Testis (tissue), 3 donors: ENCODE results near the gene INSC. TPM values are rescaled to one million over a fixed set of nuclear protein-coding genes. Genes with fewer than 3 reads are reported as not detected.

Experiments
- DNase-seq: peaks from one replicate; pipeline ENCODE4 v3.0.0-alpha.2; 2019
- H3K27ac ChIP-seq, 2 donors: fragments of 200-600 bp; sonication (generic); one replicate each; pipeline ENCODE4 v1.5.1; 2019
- H3K27me3 ChIP-seq: fragments of 200-600 bp; sonication (generic); one replicate; pipeline ENCODE4 v1.5.1; 2019
- H3K36me3 ChIP-seq: fragments of 200-600 bp; sonication (generic); one replicate; pipeline ENCODE4 v1.5.1; 2017; ENCODE audit warnings: low read depth; ENCODE audit errors: missing control alignments
- H3K4me1 ChIP-seq: fragments of 200-600 bp; sonication (generic); one replicate; pipeline ENCODE4 v1.5.1; 2019
- H3K4me3 ChIP-seq, 2 donors: fragments of 200-600 bp; sonication (generic); one replicate each; pipeline ENCODE4 v1.5.1; 2017 to 2019
- H3K9me3 ChIP-seq: fragments of 200-600 bp; sonication (generic); one replicate; pipeline ENCODE4 v1.5.1; 2017
- POLR2A ChIP-seq: fragments of 450-650 bp; IDR thresholded peaks from one replicate; pipeline ENCODE4 v1.6.1; 2017; ENCODE audit warnings: antibody characterized with exemption, mild to moderate bottlenecking, moderate library complexity
- WGBS, 2 donors: methylation state at CpG; one replicate each; pipeline ENCODE4 v1.1.5; 2018; 5-methylcytosine and 5-hydroxymethylcytosine counted together
- intact Hi-C: fragments of 100-400 bp; cut with DNase I; formaldehyde crosslinking; loops from one replicate; pipeline ENCODE4 v1.15.1; 2023; ENCODE audit warnings: low total_unique reads
- polyA plus RNA-seq: library from polyadenylated mRNA; stranded (reverse); fragments of 350-450 nt; fragmentation: Illumina TruSeq; extraction: RNeasy Lipid Tissue Mini Kit (QIAGEN cat#74804); gene quantifications from one replicate; pipeline ENCODE4 v1.2.3, GENCODE V29; 2014; ENCODE audit warnings: low read depth, low replicate concordance; ENCODE audit not compliant: insufficient read depth
- total RNA-seq, 2 donors: library from RNA; depleted of rRNA; stranded (reverse); fragments of >200 nt; gene quantifications; one replicate each; pipeline ENCODE4 v1.2.3, GENCODE V29; 2016
- TF ChIP-seq, protein P1 (sequence below), 3 experiments: fragments of 450-650 bp in 2 of 3; fragments of 200-600 bp in 1 of 3; sonication (generic) in 1 of 3; IDR thresholded peaks; one replicate each; pipeline ENCODE4 v1.5.1; 2016 to 2019; ENCODE audit warnings: antibody characterized with exemption in 3 of 3, mild to moderate bottlenecking in 2 of 3, moderate library complexity in 1 of 3

Gene INSC
- total and polyA plus RNA-seq, 3 donors from 2014 or later, result 2.2 to 2.5 (median 2.2) TPM

DNA sequence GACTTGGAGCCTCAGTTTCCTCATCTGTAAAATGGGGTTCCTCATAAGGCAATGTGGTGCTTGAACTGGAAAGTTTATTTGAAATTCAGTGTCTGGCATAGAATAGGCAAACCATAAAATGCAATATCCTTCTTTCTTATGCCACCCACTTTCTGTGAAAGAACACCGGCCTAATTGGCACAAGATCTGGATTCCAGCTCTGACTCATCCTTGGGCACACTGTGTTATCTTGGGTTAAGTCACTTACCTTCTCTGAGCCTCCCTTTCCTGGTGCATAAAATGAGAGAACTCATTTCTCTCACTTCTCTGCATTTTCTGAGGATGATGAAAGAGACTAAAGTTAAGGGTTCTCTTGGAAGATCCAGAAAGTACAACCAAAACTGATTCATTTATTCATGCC, 5.1 kb downstream of the INSC start:
- 77 to 78% methylated on average over 1 of the region's 1 CpG for WGBS, 2 donors
- DNase-seq, result no peak
- intact Hi-C loops, result no loop called here

DNA sequence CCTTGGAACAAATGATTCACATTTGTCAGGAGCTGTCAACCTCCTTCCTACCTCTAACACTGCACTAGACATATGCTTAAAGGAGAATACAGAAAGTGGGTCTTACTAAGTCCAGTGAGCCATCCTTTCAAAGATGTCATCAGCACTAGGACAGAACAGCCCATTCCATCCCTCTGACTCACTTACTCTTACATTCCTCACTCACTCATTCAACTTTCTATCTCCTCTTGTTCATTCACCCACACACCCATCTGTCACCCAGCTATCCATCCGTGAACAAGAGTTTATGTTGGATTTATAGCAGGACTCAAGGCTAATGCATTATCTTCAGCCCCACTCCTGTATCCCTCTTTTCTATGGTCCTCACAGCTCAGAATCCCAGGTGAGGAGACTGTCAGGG, 9.1 kb downstream of the INSC start:
- H3K4me3 ChIP-seq, result no peak overlapping the region
- no peaks in the 10 kb centered on the region for H3K9me3 ChIP-seq
- intact Hi-C loops, result no loop called here
- no peaks in the 10 kb centered on the region for H3K4me1 ChIP-seq
- no peak overlapping the region for H3K27ac ChIP-seq
- 66 to 80% methylated on average over 1 of the region's 1 CpG for WGBS, 2 donors
- no peak for DNase-seq
- TF ChIP-seq, protein P1, sequence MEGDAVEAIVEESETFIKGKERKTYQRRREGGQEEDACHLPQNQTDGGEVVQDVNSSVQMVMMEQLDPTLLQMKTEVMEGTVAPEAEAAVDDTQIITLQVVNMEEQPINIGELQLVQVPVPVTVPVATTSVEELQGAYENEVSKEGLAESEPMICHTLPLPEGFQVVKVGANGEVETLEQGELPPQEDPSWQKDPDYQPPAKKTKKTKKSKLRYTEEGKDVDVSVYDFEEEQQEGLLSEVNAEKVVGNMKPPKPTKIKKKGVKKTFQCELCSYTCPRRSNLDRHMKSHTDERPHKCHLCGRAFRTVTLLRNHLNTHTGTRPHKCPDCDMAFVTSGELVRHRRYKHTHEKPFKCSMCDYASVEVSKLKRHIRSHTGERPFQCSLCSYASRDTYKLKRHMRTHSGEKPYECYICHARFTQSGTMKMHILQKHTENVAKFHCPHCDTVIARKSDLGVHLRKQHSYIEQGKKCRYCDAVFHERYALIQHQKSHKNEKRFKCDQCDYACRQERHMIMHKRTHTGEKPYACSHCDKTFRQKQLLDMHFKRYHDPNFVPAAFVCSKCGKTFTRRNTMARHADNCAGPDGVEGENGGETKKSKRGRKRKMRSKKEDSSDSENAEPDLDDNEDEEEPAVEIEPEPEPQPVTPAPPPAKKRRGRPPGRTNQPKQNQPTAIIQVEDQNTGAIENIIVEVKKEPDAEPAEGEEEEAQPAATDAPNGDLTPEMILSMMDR (IDR thresholded peaks at IDR 0.05), result no peak
- no peak for TF ChIP-seq POLR2A
- H3K36me3 ChIP-seq, result no peaks in the 10 kb centered on the region
- H3K27me3 ChIP-seq, result no peaks in the 10 kb centered on the region

More for the DNA sequence above, 5.1 kb downstream of the INSC start:
- no peak for TF ChIP-seq POLR2A
- TF ChIP-seq, protein P1 (IDR thresholded peaks at IDR 0.05), result no peak
- Histone ChIP-seq H3K4me1 (peaks cover 2% of the 10 kb centered on the region), H3K4me3 (no peak overlapping the region), H3K9me3 (no peaks in the 10 kb centered on the region), H3K27ac (no peak overlapping the region), H3K36me3 (no peaks in the 10 kb centered on the region), H3K27me3 (no peaks in the 10 kb centered on the region)

DNA sequence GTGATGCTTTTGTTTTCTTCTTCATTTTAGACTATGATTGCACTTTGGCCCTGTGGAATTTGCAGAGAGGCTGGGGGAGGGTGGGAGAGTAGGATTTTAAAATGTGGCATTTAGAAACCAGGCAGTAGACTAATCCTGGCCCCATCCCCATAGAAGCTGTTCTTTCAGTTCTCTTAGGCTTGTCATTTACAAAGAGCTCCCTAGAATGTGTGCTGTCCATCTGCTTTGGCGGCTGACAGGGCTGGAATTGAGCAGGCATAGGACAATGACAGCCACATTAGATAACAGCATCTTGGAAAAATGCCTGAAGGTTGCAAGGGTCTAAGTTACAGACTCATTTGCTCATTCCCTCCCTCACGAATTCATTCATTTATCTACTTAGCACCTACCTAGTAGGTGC, 9.8 kb downstream of the INSC start:
- Histone ChIP-seq H3K27me3 (no peaks in the 10 kb centered on the region), H3K27ac (no peak overlapping the region), H3K9me3 (no peaks in the 10 kb centered on the region), H3K4me1 (no peaks in the 10 kb centered on the region), H3K4me3 (no peak overlapping the region), H3K36me3 (no peaks in the 10 kb centered on the region)
- 64 to 72% methylated on average over 2 of the region's 2 CpGs for WGBS, 2 donors
- intact Hi-C loops, result no loop called here
- TF ChIP-seq, protein P1 (IDR thresholded peaks at IDR 0.05), result no peak
- TF ChIP-seq POLR2A, result no peak
- no peak for DNase-seq

DNA sequence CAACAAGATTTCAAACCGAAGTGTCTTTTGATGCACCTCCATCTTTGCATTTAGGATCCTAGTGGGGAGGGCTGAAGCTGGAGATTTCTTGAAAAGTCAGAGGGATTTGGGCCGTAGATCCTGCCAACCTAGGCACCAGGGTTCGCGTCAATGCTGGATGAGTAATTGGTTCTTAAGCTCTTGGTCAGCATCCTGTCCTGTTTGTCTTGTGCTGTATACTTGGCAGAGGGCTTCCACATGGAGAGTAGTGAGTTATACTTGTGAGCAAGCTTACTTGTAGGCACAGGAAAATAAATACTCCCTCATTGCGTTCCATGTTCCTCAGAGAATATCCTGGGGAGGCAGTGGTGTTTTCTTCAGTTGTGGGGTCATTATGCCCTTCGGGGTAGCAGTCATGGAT, 12.6 kb downstream of the INSC start:
- DNase-seq, result no peak
- TF ChIP-seq, protein P1 (IDR thresholded peaks at IDR 0.05), result no peak
- no peak for TF ChIP-seq POLR2A
- intact Hi-C loops, result no loop called here
- Histone ChIP-seq H3K9me3 (no peaks in the 10 kb centered on the region), H3K4me3 (no peak overlapping the region), H3K27me3 (no peaks in the 10 kb centered on the region), H3K4me1 (no peaks in the 10 kb centered on the region), H3K36me3 (no peaks in the 10 kb centered on the region), H3K27ac (no peak overlapping the region)
- 77 to 94% methylated on average over 6 of the region's 6 CpGs for WGBS, 2 donors

DNA sequence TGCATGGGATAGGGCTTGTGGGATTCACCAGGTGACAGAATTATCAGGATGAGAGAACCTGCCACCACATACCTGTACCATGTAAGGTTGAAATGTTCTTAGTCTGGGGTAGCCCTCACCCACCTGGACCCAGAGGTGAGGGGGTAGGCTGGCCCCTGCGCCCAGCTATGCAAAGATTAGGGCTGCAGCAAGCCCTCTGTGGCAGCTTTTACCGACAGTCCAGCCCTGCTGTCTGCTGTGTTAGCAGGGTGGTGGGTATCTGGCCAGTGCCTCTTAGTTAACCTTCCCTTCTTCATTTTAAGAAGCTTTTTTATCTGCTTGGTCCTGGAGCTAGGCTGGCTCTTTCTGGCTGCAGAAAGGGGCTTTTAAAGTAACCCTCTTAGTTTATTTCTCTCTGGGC, 13.9 kb downstream of the INSC start:
- H3K9me3 ChIP-seq, result no peaks in the 10 kb centered on the region
- no peak for DNase-seq
- intact Hi-C loops, result no loop called here
- H3K36me3 ChIP-seq, result no peaks in the 10 kb centered on the region
- H3K27ac ChIP-seq, result no peak overlapping the region
- H3K27me3 ChIP-seq, result no peaks in the 10 kb centered on the region
- 78% methylated on average over 2 of the region's 2 CpGs; no CpG with 5 or more reads in 1 of the 2 donors for WGBS, 2 donors
- TF ChIP-seq POLR2A, result no peak
- TF ChIP-seq, protein P1 (IDR thresholded peaks at IDR 0.05), result no peak
- no peaks in the 10 kb centered on the region for H3K4me1 ChIP-seq
- no peak overlapping the region for H3K4me3 ChIP-seq
